BJ (cell line): Measurements from ENCODE around the gene BEGAIN. TPM values are rescaled to one million over a fixed set of nuclear protein-coding genes. Genes with fewer than 3 reads are reported as not detected.

ENCODE experiments used
- CTCF ChIA-PET: fragments of 350-600 bp; formaldehyde crosslinking; extraction: SDS; loops from one replicate; lab custom pipeline; 2021; ENCODE audit warnings: antibody characterized with exemption, inconsistent platforms; lab: Yijun Ruan, JAX
- POLR2A ChIA-PET: fragments of 300-600 bp; sonication (Branson Sonifier 250); formaldehyde crosslinking; extraction: SDS; loops from one replicate; lab custom pipeline; 2021; ENCODE audit warnings: antibody characterized with exemption; lab: Charles Lee
- DNase-seq: peaks from one replicate; pipeline ENCODE4 v3.0.0-alpha.2; 2011; ENCODE audit warnings: low read depth
- H3K27me3 ChIP-seq: 2 replicates; pipeline ENCODE4 v1.6.0; 2011; ENCODE audit warnings: low read length; ENCODE audit not compliant: control insufficient read depth, insufficient read depth
- H3K36me3 ChIP-seq: 2 replicates; pipeline ENCODE4 v1.5.1; 2011; ENCODE audit warnings: low read length; ENCODE audit not compliant: control insufficient read depth, insufficient read depth
- H3K4me3 ChIP-seq: 2 replicates; pipeline ENCODE4 v1.5.1; 2011; ENCODE audit warnings: low read depth, mild to moderate bottlenecking, control low read depth, low read length
- polyA plus RNA-seq: library from polyadenylated mRNA; depleted of rRNA; stranded (reverse); fragments of >200 nt; gene quantifications from 2 replicates; pipeline ENCODE4 v1.2.3, GENCODE V29; 2011
- TF ChIP-seq, protein P1 (sequence below): IDR thresholded peaks from 2 replicates; pipeline ENCODE4 v1.5.1; 2011; ENCODE audit warnings: low read depth, mild to moderate bottlenecking, control low read depth, inconsistent platforms, low read length, moderate library complexity; ENCODE audit not compliant: insufficient read depth

Gene BEGAIN
- polyA plus RNA-seq, 1 experiment = 0.22 TPM

DNA sequence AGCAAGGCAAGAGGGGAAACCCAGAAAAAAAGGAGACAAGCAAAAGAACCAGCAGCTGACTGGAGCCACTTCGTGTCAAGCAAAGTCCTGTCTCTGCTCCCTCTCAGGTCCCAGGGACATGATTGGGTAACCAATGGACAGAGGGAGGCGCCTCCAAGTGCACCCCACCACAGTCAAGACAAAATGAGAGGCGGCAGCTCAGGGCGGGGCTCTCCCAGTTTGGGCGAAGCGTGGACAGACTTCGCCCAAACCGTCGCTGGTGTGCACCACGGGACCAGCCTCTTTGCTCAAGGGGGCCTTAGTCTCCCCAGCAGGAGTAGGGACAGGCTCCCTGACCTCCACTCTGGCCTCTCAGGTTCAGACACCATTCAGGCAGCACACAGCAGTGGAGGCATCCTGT, 1.5 kb upstream of the BEGAIN start:
- POLR2A ChIA-PET = no interaction called here
- no peak overlapping the region for H3K4me3 ChIP-seq
- peaks cover 24% of the 10 kb centered on the region for H3K27me3 ChIP-seq
- TF ChIP-seq, protein P1, sequence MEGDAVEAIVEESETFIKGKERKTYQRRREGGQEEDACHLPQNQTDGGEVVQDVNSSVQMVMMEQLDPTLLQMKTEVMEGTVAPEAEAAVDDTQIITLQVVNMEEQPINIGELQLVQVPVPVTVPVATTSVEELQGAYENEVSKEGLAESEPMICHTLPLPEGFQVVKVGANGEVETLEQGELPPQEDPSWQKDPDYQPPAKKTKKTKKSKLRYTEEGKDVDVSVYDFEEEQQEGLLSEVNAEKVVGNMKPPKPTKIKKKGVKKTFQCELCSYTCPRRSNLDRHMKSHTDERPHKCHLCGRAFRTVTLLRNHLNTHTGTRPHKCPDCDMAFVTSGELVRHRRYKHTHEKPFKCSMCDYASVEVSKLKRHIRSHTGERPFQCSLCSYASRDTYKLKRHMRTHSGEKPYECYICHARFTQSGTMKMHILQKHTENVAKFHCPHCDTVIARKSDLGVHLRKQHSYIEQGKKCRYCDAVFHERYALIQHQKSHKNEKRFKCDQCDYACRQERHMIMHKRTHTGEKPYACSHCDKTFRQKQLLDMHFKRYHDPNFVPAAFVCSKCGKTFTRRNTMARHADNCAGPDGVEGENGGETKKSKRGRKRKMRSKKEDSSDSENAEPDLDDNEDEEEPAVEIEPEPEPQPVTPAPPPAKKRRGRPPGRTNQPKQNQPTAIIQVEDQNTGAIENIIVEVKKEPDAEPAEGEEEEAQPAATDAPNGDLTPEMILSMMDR = no peak
- no peaks in the 10 kb centered on the region for H3K36me3 ChIP-seq
- CTCF ChIA-PET = interaction anchor here (1.7 kb wide), 1 partner anchor 171 kb away, joined by 4 read pairs; no protein-coding TSS in a partner anchor
- DNase-seq = no peak

DNA sequence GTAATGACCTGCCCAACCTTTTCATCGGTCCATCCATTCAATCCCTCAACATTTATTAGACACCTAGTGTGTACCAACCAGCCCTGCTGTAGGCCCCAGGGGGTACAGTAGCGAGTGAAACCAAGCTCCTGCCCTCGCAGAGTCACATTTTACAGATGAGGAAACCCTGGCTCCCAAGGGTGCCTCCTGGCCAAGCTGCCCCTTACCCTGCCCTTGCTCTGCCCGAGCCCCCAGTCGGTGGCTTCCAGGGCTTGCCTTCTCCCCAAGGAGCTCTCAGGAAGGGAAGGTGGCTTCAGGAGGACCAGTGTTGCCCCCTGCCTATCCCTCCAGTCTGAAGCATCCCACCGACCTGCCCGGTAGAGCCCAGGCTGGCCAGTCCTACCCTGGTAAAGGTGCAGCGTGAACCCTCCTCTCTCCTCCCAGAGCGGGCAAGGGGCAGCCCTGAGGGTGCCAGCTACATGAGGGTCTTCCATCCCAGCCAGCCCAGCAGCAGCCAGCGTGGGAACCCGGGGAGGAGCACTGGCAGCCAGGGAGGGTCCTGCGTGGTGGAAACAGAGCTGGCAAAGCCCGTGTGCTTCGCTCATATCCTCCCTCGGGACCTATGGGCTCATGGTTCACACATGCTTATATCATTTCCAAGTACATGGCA, 670 bp upstream of the BEGAIN start:
- ChIA-PET CTCF (interaction anchor here (1.7 kb wide), 1 partner anchor 171 kb away, joined by 4 read pairs; no protein-coding TSS in a partner anchor), POLR2A (no interaction called here)
- DNase-seq = no peak
- TF ChIP-seq, protein P1 = no peak
- no peaks in the 10 kb centered on the region for H3K36me3 ChIP-seq
- no peak overlapping the region for H3K4me3 ChIP-seq
- H3K27me3 ChIP-seq = peaks cover 24% of the 10 kb centered on the region

DNA sequence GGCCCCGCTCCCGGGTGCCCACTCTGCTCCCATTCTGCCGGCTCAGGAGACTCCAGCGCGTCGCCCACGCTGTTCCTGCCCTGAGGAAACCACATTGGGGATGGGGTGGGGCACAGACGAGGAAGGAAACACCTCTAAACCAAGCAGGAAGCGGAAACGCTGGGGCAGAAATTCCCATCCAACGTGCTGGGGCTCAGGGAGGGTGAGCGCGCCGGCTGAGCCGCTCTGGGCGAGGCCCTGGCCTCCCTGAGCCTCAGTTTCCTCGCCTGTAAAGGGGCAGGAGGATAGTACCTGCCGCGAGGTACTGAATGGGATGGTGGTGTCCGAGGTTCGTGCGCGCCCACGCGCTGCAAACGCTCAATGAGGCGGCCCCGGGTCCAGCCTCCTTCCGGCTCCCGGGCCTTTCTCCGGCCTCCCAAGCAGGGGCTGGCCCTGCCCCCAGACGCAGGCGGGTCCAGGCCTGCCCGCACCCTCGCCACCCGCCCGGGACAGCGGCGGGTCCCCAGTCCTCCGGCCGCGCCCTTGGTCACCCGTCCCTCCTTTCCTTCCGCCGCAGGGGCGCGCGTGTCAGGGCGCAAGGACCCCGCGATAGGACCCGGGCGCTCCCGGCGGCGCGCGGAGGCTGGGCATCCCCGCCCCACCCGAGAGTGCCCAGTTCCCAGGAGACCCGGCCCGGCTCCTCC, 673 bp downstream of the BEGAIN start:
- ChIA-PET CTCF (no interaction called here), POLR2A (no interaction called here)
- Histone ChIP-seq H3K36me3 (no peaks in the 10 kb centered on the region), H3K27me3 (peaks cover 22% of the 10 kb centered on the region), H3K4me3 (peak overlapping the region; percentile 46)
- TF ChIP-seq, protein P1 = no peak
- DNase-seq = no peak

DNA sequence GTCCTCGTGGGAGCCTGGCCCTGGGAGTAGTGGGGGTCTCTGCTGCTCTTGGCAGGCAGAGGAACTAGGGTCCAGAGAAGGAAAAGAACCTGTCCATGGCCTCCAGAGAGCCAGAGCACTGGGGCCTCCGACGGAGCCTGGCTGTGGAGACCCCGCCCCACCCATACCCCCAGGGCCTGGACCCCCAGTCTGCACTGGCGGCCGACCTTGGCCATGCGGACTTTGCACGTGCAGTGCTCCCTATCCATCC, 1.1 kb downstream of the BEGAIN start:
- TF ChIP-seq, protein P1 = no peak
- no peak for DNase-seq
- Histone ChIP-seq H3K27me3 (peaks cover 22% of the 10 kb centered on the region), H3K36me3 (no peaks in the 10 kb centered on the region), H3K4me3 (peak overlapping the region; percentile 46)
- ChIA-PET CTCF (no interaction called here), POLR2A (no interaction called here)

DNA sequence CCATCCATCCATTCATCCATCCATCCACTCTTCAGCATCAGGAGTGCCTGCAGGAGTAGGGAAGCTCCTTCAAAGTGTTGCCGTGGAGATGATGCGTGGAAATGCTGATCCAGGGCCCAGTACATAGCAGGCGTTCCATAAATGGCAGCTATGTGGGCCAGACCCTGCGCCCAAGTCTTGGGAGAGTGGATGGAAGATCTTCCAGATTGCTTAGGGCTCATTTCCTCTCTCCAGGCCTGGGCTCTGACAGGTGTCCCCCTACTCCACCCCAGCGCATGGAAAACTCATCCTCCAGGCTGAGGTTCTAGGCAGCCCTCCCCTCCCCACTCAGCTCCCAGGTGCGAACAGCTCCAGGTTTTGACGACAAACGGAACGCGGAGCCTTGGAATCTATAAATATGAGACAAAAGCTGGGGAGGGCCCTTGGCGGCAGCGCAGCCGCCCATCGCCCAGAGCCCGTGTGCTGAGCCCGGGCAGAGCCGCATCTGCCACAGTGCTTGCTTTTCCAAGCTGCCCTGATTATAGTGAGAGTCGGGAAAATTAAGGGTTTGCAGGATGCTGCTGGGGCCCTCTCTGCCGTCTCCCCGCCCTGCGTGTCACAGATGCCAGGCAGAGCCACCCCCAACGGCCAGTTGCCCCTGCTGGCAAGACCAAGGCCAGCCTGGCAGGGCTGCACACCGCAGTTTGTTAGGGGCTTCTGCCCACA, 1.6 kb downstream of the BEGAIN start:
- ChIA-PET CTCF (no interaction called here), POLR2A (no interaction called here)
- H3K27me3 ChIP-seq = peaks cover 22% of the 10 kb centered on the region
- no peak for DNase-seq
- no peaks in the 10 kb centered on the region for H3K36me3 ChIP-seq
- TF ChIP-seq, protein P1 = no peak
- H3K4me3 ChIP-seq = no peak overlapping the region
